NCI-H187 treated with DMSO at 0.1 percent for 48 hours (cell line): ENCODE data around the gene PSPH.

ENCODE experiments used
- DNase-seq: peaks from one replicate; lab custom pipeline; 2025; lab: John Stamatoyannopoulos, UW

PSPH gene

GRCh38 chr7:56003749-56004148, 47.5 kb downstream of the PSPH start:
- no peak for DNase-seq

- DNase-seq, result no peak
These were observed 54.3 kb downstream of the PSPH start for GRCh38 chr7:55996856-55997500.

GRCh38 chr7:55992346-55992745, 58.9 kb downstream of the PSPH start:
- no peak for DNase-seq

- no peak for DNase-seq
These were observed 67.7 kb downstream of the PSPH start for GRCh38 chr7:55983537-55983936.

- DNase-seq, result no peak
These were observed 71.0 kb downstream of the PSPH start for GRCh38 chr7:55980266-55980665.

- DNase-seq, result no peak
These were observed 73.4 kb downstream of the PSPH start for GRCh38 chr7:55977831-55978230.

GRCh38 chr7:55975988-55976633, 75.1 kb downstream of the PSPH start:
- DNase-seq, result no peak

- no peak for DNase-seq
These were observed 77.4 kb downstream of the PSPH start for GRCh38 chr7:55973747-55974250.

- DNase-seq, result no peak
These were observed 80.3 kb downstream of the PSPH start for GRCh38 chr7:55970978-55971377.

GRCh38 chr7:55970561-55970960, 80.7 kb downstream of the PSPH start:
- DNase-seq, result no peak

GRCh38 chr7:55969391-55969790, 81.9 kb downstream of the PSPH start:
- DNase-seq, result no peak

GRCh38 chr7:55966851-55967250, 84.4 kb downstream of the PSPH start:
- DNase-seq, result no peak

- DNase-seq, result no peak
These were observed 85.3 kb downstream of the PSPH start for GRCh38 chr7:55965805-55966421.

GRCh38 chr7:55965100-55965470, 86.2 kb downstream of the PSPH start:
- no peak for DNase-seq

- no peak for DNase-seq
These were observed 86.8 kb downstream of the PSPH start, which contains the start of gene NIPSNAP2 for GRCh38 chr7:55964261-55965099. TSS of gene NIPSNAP2 (plus strand) at chr7:55964585. CDS start at chr7:55964610, 25 bp downstream.

GRCh38 chr7:55963584-55964168, 87.6 kb downstream of the PSPH start:
- DNase-seq, result no peak

GRCh38 chr7:55962014-55962413, 89.2 kb downstream of the PSPH start:
- DNase-seq, result no peak
